ENCODE measurements around the gene PCNX2.

- TF ChIP-seq CTCF (IDR thresholded peaks at IDR 0.05) (no peak), POLR2AphosphoS5 (IDR thresholded peaks at IDR 0.05) (no peak)
Measured at GRCh38 chr1:233031521-233031920, 264.0 kb downstream of the PCNX2 start.

Measured in sigmoid colon (tissue), 4 donors.